GM18861 (cell line): ENCODE results near the gene ARHGEF4.

Experiments used
- ATAC-seq: cut with Tn5 transposase; IDR thresholded peaks from one replicate; pipeline ENCODE4 v1.9.1; 2021; ENCODE audit not compliant: unreplicated experiment

The ARHGEF4 gene

GRCh38 chr2:130832296-130832940, 4.3 kb upstream of the ARHGEF4 start:
- no peak for ATAC-seq

GRCh38 chr2:130834091-130834930, 2.4 kb upstream of the ARHGEF4 start:
- no peak for ATAC-seq

GRCh38 chr2:130834931-130835765, 1.6 kb upstream of the ARHGEF4 start:
- no peak for ATAC-seq

- ATAC-seq, result no peak
Observed at GRCh38 chr2:130835766-130836015, 1.0 kb upstream of the ARHGEF4 start.

GRCh38 chr2:130837175-130837810, 579 bp downstream of the ARHGEF4 start:
- ATAC-seq, result no peak

- ATAC-seq, result no peak
Observed at GRCh38 chr2:130837811-130838565, 1.3 kb downstream of the ARHGEF4 start.

GRCh38 chr2:130839011-130839780, 2.5 kb downstream of the ARHGEF4 start:
- ATAC-seq, result no peak

GRCh38 chr2:130840506-130840905, 3.8 kb downstream of the ARHGEF4 start:
- ATAC-seq, result no peak

GRCh38 chr2:130841741-130842365, 5.1 kb downstream of the ARHGEF4 start:
- no peak for ATAC-seq

GRCh38 chr2:130842770-130843169, 6.1 kb downstream of the ARHGEF4 start:
- no peak for ATAC-seq

- ATAC-seq, result no peak
Observed at GRCh38 chr2:130843321-130843985, 6.7 kb downstream of the ARHGEF4 start.

- no peak for ATAC-seq
Observed at GRCh38 chr2:130844161-130844560, 7.4 kb downstream of the ARHGEF4 start.

GRCh38 chr2:130845505-130846085, 8.9 kb downstream of the ARHGEF4 start:
- ATAC-seq, result no peak

GRCh38 chr2:130846233-130846632, 9.5 kb downstream of the ARHGEF4 start:
- ATAC-seq, result no peak

GRCh38 chr2:130846686-130847375, 10.1 kb downstream of the ARHGEF4 start:
- ATAC-seq, result no peak

- ATAC-seq, result no peak
Observed at GRCh38 chr2:130847776-130848525, 11.2 kb downstream of the ARHGEF4 start.

GRCh38 chr2:130848526-130849210, 12.0 kb downstream of the ARHGEF4 start:
- no peak for ATAC-seq
